NB4 (cell line): ENCODE measurements around the gene CLDND1.

Experiments
- CTCF ChIP-seq: IDR thresholded peaks from one replicate; pipeline ENCODE4 v1.5.1; 2012; ENCODE audit warnings: low read depth, low read length
- MAX ChIP-seq: IDR thresholded peaks from 2 replicates; pipeline ENCODE4 v1.6.1; 2011; ENCODE audit warnings: low read depth, low read length
- POLR2A ChIP-seq: IDR thresholded peaks from 2 replicates; pipeline ENCODE4 v1.6.1; 2011; ENCODE audit warnings: mild to moderate bottlenecking; ENCODE audit not compliant: insufficient read length; ENCODE audit errors: extremely low read depth

GRCh38 chr3:98550833-98551232 lies 28.1 kb upstream of the CLDND1 start:
- TF ChIP-seq CTCF (no peak), POLR2A (no peak), MAX (no peak)
